ENCODE measurements around the gene C1orf50.

DNA sequence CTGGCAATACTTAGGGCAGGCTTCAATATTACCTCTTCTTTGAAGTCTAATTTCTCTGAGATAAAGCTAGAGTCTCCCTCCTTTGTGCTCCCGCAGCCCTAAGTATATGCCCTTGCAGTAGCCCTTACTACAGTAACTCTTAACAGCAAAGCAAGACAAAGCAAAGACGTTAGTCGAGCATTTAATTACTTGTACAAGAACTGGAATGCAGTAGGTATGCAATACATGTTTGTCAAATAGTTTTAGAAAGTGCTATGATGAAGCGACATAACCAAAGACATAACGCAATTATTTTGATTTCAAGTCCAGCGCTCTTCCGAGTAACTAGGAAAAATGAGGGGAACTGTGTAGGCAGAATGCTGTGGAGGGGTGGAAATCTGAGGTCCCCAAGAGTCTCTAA lies 1.8 kb upstream of the C1orf50 start:
- TF ChIP-seq CTCF (IDR thresholded peaks at IDR 0.05; ENCODE audit: borderline replicate concordance, extremely low read depth, low read length, poor library complexity, severe bottlenecking) (no peak), EZH2 (IDR thresholded peaks at IDR 0.05; ENCODE audit: borderline replicate concordance, low read depth, low read length, severe bottlenecking) (no peak)

Data from DND-41 (cell line).